ENCODE measurements around the gene RASGRP3. TPM values are rescaled to one million over a fixed set of nuclear protein-coding genes. Genes with fewer than 3 reads are reported as not detected.

RASGRP3 gene
- total and polyA plus RNA-seq, 2 donors (not counting 1 experiment from before 2014, with no cell fraction given), result 0.50 to 6.1 TPM

DNA sequence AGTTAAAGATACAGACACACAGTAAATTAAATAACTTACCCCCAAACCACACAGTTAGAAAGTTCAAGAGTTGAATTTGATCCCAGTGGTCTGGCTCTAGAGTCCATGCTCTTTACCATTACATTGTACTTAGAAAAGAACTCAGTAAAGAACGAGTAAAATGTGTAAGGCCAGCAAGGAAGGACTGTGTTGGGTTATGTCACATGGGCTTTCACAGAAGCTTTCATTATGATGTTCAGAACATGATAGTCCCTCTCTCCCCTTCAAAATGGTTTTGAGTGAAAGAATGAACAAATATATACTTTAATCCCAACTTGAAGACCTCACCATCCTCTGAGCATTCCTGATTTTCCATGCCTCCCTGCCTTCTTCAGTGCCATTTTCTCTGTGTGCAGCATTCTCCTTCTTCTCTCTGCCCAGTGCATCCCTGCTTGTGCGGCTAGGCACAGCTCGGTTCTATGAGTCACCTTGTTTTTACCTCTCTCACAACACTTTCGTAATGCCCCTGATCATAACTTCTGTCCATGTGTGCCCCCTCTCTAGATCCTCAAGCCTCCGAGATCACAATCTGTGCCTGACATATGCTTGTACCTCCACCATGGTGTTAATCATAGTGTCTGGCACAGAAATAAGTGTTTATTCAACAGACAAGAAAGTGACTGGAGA lies 22.0 kb downstream of the RASGRP3 start:
- Histone ChIP-seq H3K4me2 (ENCODE audit: extremely low read depth, insufficient read depth, low read length) (no peak overlapping the region), H3K9me3 (ENCODE audit: control insufficient read depth, insufficient read depth, low read depth, low read length) (no peaks in the 10 kb centered on the region), H2AFZ (ENCODE audit: low read length) (no peak overlapping the region), H3K27me3 (ENCODE audit: control insufficient read depth, insufficient read depth, low read length) (no peaks in the 10 kb centered on the region), H4K20me1 (ENCODE audit: control insufficient read depth, extremely low read depth, insufficient read depth, low read length) (no peaks in the 10 kb centered on the region), H3K4me3 (replicated peaks in 1 of 4; ENCODE audit: control extremely low read depth in 1 of 4, insufficient read depth in 1 of 4, low read depth in 3 of 4, low read length in 4 of 4) (no peak overlapping the region), H3K4me1 (ENCODE audit: control insufficient read depth, extremely low read depth, insufficient read depth, low read length) (no peaks in the 10 kb centered on the region), H3K36me3 (ENCODE audit: control insufficient read depth, insufficient read depth, low read length) (no peaks in the 10 kb centered on the region), H3K79me2 (ENCODE audit: control insufficient read depth, insufficient read depth, low read length) (no peaks in the 10 kb centered on the region), H3K9ac (ENCODE audit: insufficient read depth, low read length) (no peak overlapping the region), H3K27ac (ENCODE audit: insufficient read depth, low read length) (no peak overlapping the region)
- DNase-seq (ENCODE audit: low read depth in 2 of 2), result peak in 1 of 2 donors; percentile 60
- TF ChIP-seq EZH2 (IDR thresholded peaks at IDR 0.05; ENCODE audit: low read length, missing control alignments), result no peak
- TF ChIP-seq, protein P1, sequence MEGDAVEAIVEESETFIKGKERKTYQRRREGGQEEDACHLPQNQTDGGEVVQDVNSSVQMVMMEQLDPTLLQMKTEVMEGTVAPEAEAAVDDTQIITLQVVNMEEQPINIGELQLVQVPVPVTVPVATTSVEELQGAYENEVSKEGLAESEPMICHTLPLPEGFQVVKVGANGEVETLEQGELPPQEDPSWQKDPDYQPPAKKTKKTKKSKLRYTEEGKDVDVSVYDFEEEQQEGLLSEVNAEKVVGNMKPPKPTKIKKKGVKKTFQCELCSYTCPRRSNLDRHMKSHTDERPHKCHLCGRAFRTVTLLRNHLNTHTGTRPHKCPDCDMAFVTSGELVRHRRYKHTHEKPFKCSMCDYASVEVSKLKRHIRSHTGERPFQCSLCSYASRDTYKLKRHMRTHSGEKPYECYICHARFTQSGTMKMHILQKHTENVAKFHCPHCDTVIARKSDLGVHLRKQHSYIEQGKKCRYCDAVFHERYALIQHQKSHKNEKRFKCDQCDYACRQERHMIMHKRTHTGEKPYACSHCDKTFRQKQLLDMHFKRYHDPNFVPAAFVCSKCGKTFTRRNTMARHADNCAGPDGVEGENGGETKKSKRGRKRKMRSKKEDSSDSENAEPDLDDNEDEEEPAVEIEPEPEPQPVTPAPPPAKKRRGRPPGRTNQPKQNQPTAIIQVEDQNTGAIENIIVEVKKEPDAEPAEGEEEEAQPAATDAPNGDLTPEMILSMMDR (conservative IDR thresholded peaks at IDR 0.05 in 1 of 2, IDR thresholded peaks at IDR 0.05 in 1 of 2; ENCODE audit: low read depth in 1 of 2, low read length in 2 of 2), result no peak

- no peaks in the 10 kb centered on the region for H4K20me1 ChIP-seq (ENCODE audit: control insufficient read depth, extremely low read depth, insufficient read depth, low read length)
- no peaks in the 10 kb centered on the region for H3K4me1 ChIP-seq (ENCODE audit: control insufficient read depth, extremely low read depth, insufficient read depth, low read length)
- H3K27me3 ChIP-seq (ENCODE audit: control insufficient read depth, insufficient read depth, low read length), result no peaks in the 10 kb centered on the region
- DNase-seq (ENCODE audit: low read depth in 2 of 2), result no peak
- H3K27ac ChIP-seq (ENCODE audit: insufficient read depth, low read length), result no peak overlapping the region
- no peak overlapping the region for H3K4me2 ChIP-seq (ENCODE audit: extremely low read depth, insufficient read depth, low read length)
- no peak overlapping the region for H3K4me3 ChIP-seq (replicated peaks in 1 of 4; ENCODE audit: control extremely low read depth in 1 of 4, insufficient read depth in 1 of 4, low read depth in 3 of 4, low read length in 4 of 4)
- TF ChIP-seq, protein P1 (conservative IDR thresholded peaks at IDR 0.05 in 1 of 2, IDR thresholded peaks at IDR 0.05 in 1 of 2; ENCODE audit: low read depth in 1 of 2, low read length in 2 of 2), result no peak
- no peak for TF ChIP-seq EZH2 (IDR thresholded peaks at IDR 0.05; ENCODE audit: low read length, missing control alignments)
- no peaks in the 10 kb centered on the region for H3K79me2 ChIP-seq (ENCODE audit: control insufficient read depth, insufficient read depth, low read length)
- H3K9ac ChIP-seq (ENCODE audit: insufficient read depth, low read length), result no peak overlapping the region
- no peaks in the 10 kb centered on the region for H3K36me3 ChIP-seq (ENCODE audit: control insufficient read depth, insufficient read depth, low read length)
- no peak overlapping the region for H2AFZ ChIP-seq (ENCODE audit: low read length)
- H3K9me3 ChIP-seq (ENCODE audit: control insufficient read depth, insufficient read depth, low read depth, low read length), result no peaks in the 10 kb centered on the region
Observed at GRCh38 chr2:33500177-33500576, 23.7 kb downstream of the RASGRP3 start.

- no peak overlapping the region for H3K4me2 ChIP-seq (ENCODE audit: extremely low read depth, insufficient read depth, low read length)
- no peaks in the 10 kb centered on the region for H3K4me1 ChIP-seq (ENCODE audit: control insufficient read depth, extremely low read depth, insufficient read depth, low read length)
- H4K20me1 ChIP-seq (ENCODE audit: control insufficient read depth, extremely low read depth, insufficient read depth, low read length), result no peaks in the 10 kb centered on the region
- no peaks in the 10 kb centered on the region for H3K36me3 ChIP-seq (ENCODE audit: control insufficient read depth, insufficient read depth, low read length)
- no peaks in the 10 kb centered on the region for H3K79me2 ChIP-seq (ENCODE audit: control insufficient read depth, insufficient read depth, low read length)
- DNase-seq (ENCODE audit: low read depth in 2 of 2), result no peak
- H3K9me3 ChIP-seq (ENCODE audit: control insufficient read depth, insufficient read depth, low read depth, low read length), result no peaks in the 10 kb centered on the region
- no peak overlapping the region for H3K4me3 ChIP-seq (replicated peaks in 1 of 4; ENCODE audit: control extremely low read depth in 1 of 4, insufficient read depth in 1 of 4, low read depth in 3 of 4, low read length in 4 of 4)
- TF ChIP-seq, protein P1 (conservative IDR thresholded peaks at IDR 0.05 in 1 of 2, IDR thresholded peaks at IDR 0.05 in 1 of 2; ENCODE audit: low read depth in 1 of 2, low read length in 2 of 2), result no peak
- TF ChIP-seq EZH2 (IDR thresholded peaks at IDR 0.05; ENCODE audit: low read length, missing control alignments), result no peak
- H2AFZ ChIP-seq (ENCODE audit: low read length), result no peak overlapping the region
- H3K27ac ChIP-seq (ENCODE audit: insufficient read depth, low read length), result no peak overlapping the region
- H3K27me3 ChIP-seq (ENCODE audit: control insufficient read depth, insufficient read depth, low read length), result no peaks in the 10 kb centered on the region
- no peak overlapping the region for H3K9ac ChIP-seq (ENCODE audit: insufficient read depth, low read length)
Observed at GRCh38 chr2:33502025-33502424, 25.6 kb downstream of the RASGRP3 start.

All from fibroblast of lung (primary cell).